CD4-positive, CD25-positive, alpha-beta regulatory T cell (primary cell): ENCODE results near the gene SPATA25. TPM values are rescaled to one million over a fixed set of nuclear protein-coding genes. Genes with fewer than 3 reads are reported as not detected.
A peak's percentile ranks its signal among the peaks of the same experiment; 100 is the strongest.

Experiments used
- ATAC-seq, 2 donors: fragments of 150-1000 bp; cut with Tn5 transposase; one replicate each; pipeline ENCODE4 v1.10.0; 2021; ENCODE audit warnings: low read depth in 2 of 2, moderate number of reproducible peaks in 2 of 2, moderate library complexity in 1 of 2
- DNase-seq, 3 donors: peaks; one replicate each; pipeline versions ENCODE4 v3.0.0 to v3.0.0-alpha.2; 2012 to 2022; ENCODE audit warnings: mixed read lengths in 1 of 3
- H3K27ac ChIP-seq: one replicate; pipeline ENCODE4 v1.7.0; 2013; ENCODE audit warnings: mild to moderate bottlenecking, low read length; ENCODE audit not compliant: insufficient read depth, poor library complexity, severe bottlenecking
- H3K27me3 ChIP-seq: one replicate; pipeline ENCODE4 v1.7.0; 2013; ENCODE audit warnings: low read length; ENCODE audit not compliant: control insufficient read depth, insufficient read depth
- H3K36me3 ChIP-seq: one replicate; pipeline ENCODE4 v1.7.0; 2013; ENCODE audit warnings: mild to moderate bottlenecking, low read length, moderate library complexity; ENCODE audit not compliant: control insufficient read depth, insufficient read depth
- H3K4me1 ChIP-seq: 2 replicates; pipeline ENCODE4 v1.7.0; 2013; ENCODE audit warnings: mild to moderate bottlenecking, low read length; ENCODE audit not compliant: insufficient read depth, control insufficient read depth, poor library complexity, severe bottlenecking
- H3K4me3 ChIP-seq: one replicate; pipeline ENCODE4 v1.7.0; 2013; ENCODE audit warnings: low read depth, mild to moderate bottlenecking, low read length, moderate library complexity
- H3K9me3 ChIP-seq, 2 experiments: 1 replicate in 1 of 2; 2 replicates in 1 of 2; pipeline ENCODE4 v1.7.0; 2013; ENCODE audit warnings: low read length in 2 of 2, mild to moderate bottlenecking in 1 of 2, moderate library complexity in 1 of 2; ENCODE audit not compliant: control insufficient read depth in 2 of 2
- H3K27ac Mint-ChIP-seq, 3 donors: one replicate each; pipeline ENCODE4 v1.8.0; 2020 to 2022; ENCODE audit warnings: mild to moderate bottlenecking in 3 of 3, mixed read lengths in 3 of 3, moderate library complexity in 2 of 3
- H3K27me3 Mint-ChIP-seq: one replicate; pipeline ENCODE4 v1.8.0; 2022; ENCODE audit warnings: mild to moderate bottlenecking, mixed read lengths
- H3K36me3 Mint-ChIP-seq: one replicate; pipeline ENCODE4 v1.8.0; 2020; ENCODE audit warnings: mixed read lengths
- H3K4me1 Mint-ChIP-seq, 4 donors: one replicate each; pipeline ENCODE4 v1.8.0; 2020 to 2022; ENCODE audit warnings: mixed read lengths in 4 of 4, mild to moderate bottlenecking in 1 of 4
- H3K4me3 Mint-ChIP-seq, 4 donors: one replicate each; pipeline ENCODE4 v1.8.0; 2020 to 2022; ENCODE audit warnings: mild to moderate bottlenecking in 4 of 4, mixed read lengths in 4 of 4, moderate library complexity in 3 of 4
- H3K9me3 Mint-ChIP-seq, 7 donors: one replicate each; pipeline ENCODE4 v1.8.0; 2020 to 2022; ENCODE audit warnings: mixed read lengths in 7 of 7, mild to moderate bottlenecking in 3 of 7, moderate library complexity in 2 of 7
- polyA plus RNA-seq, 4 donors: library from polyadenylated mRNA; unstranded; fragments of 300-500 nt; fragmentation: Illumina TruSeq; gene quantifications; one replicate each; pipeline ENCODE4 v1.2.3, GENCODE V29; 2021
- total RNA-seq: library from RNA; stranded (reverse); gene quantifications from one replicate; pipeline ENCODE4 v1.2.3, GENCODE V29; 2022

SPATA25 gene
- total and polyA plus RNA-seq, 5 donors from 2014 or later = 0.54 TPM; not detected in 4

DNA sequence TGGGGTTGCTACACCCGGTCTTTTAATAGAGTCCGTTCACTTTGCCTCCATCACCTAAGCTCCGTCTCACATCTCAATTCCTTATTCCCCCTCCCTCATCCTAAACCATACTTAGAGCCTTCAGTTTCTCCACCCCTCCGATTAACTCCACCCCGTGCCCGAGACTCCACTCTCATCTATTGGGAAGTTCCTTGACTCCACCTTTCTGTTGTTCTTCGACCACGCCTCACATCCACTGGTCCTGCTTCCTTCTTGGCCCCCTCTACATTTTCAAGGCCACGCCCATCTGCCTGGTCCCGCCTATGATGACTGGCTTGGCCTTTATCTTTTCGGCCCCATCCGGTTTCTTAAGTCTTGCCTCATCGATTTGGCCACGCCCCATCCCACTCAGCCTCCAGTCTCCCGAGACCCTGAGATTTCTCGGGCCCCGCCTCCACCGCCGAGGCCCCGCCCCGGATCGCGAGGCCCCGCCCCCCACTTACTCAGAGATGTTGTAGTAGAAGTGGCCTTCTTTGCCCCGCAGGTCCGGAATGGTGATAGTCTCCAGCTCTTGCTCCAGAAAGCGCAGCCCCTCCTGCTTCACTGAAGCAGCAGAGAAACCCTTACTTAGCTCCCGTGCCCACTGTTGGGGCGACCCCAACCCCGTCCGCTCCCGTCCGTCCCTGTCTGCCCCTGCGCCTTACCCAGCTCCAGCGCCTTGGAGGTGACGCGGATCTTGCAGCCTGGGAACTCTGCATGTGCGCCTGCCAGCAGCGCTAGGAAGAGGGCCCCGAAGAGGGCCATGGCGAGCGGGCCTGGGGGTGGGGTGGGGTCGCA lies 23.5 kb upstream of the SPATA25 start:
- peaks cover 2% of the 10 kb centered on the region for H3K27me3 ChIP-seq
- ATAC-seq (peak; percentile 83), DNase-seq (peak; percentile 75 to 97 (median 83))
- peaks cover 19% of the 10 kb centered on the region for H3K4me1 ChIP-seq
- H3K9me3 ChIP-seq = no peaks in the 10 kb centered on the region
- Mint-ChIP-seq H3K4me3 (peak overlapping the region; percentile 77 to 87 (median 84)), H3K36me3 (no peaks in the 10 kb centered on the region), H3K9me3 (no peaks in the 10 kb centered on the region), H3K4me1 (peaks cover 0 to 21% (median 7%) of the 10 kb centered on the region in 4 donors), H3K27ac (peak overlapping the region; percentile 73 to 87 (median 84)), H3K27me3 (peaks cover 29% of the 10 kb centered on the region)
- H3K4me3 ChIP-seq = peak overlapping the region; percentile 62
- H3K36me3 ChIP-seq = no peaks in the 10 kb centered on the region
- no peak overlapping the region for H3K27ac ChIP-seq

GRCh38 chr20:45909817-45910669 lies 22.6 kb upstream of the SPATA25 start:
- Mint-ChIP-seq H3K27ac (peak overlapping the region in 2 of 3 donors; percentile 60 to 84), H3K27me3 (peaks cover 21% of the 10 kb centered on the region), H3K4me3 (peak overlapping the region; percentile 30 to 87 (median 84)), H3K4me1 (peaks cover 0 to 21% (median 7%) of the 10 kb centered on the region in 4 donors), H3K9me3 (no peaks in the 10 kb centered on the region), H3K36me3 (no peaks in the 10 kb centered on the region)
- ATAC-seq (no peak), DNase-seq (no peak)
- H3K27ac ChIP-seq = no peak overlapping the region
- no peaks in the 10 kb centered on the region for H3K36me3 ChIP-seq
- H3K27me3 ChIP-seq = peaks cover 2% of the 10 kb centered on the region
- peaks cover 19% of the 10 kb centered on the region for H3K4me1 ChIP-seq
- peak overlapping the region; percentile 32 for H3K4me3 ChIP-seq
- no peaks in the 10 kb centered on the region for H3K9me3 ChIP-seq

DNA sequence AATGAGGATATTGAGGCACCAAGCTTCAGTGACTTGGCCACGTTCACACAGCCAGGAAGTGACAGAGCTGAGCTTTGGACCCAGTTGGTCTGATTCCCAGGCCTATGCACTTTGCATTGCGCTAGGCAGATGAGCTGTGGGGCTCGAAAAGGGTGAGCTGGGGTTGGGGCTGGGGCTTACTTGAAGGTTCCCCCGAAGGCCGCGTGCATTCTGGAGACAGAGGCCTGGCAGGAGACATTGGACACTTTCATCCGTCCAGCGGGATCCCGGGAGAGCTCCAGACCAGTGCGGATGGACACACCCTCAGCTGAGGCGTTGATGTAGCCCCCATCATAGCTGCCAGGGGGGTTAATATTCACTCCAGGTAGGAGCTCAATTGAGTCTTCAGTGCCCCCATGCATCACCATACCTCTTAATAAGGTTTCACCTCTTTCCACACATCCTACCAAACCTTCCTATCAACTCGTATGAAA lies 21.9 kb upstream of the SPATA25 start:
- H3K27ac ChIP-seq = no peak overlapping the region
- no peaks in the 10 kb centered on the region for H3K36me3 ChIP-seq
- peaks cover 2% of the 10 kb centered on the region for H3K27me3 ChIP-seq
- Mint-ChIP-seq H3K4me1 (peaks cover 0 to 21% (median 7%) of the 10 kb centered on the region in 4 donors), H3K36me3 (no peaks in the 10 kb centered on the region), H3K27ac (no peak overlapping the region), H3K9me3 (no peaks in the 10 kb centered on the region), H3K4me3 (peak overlapping the region in 1 of 4 donors; percentile 30), H3K27me3 (peaks cover 16% of the 10 kb centered on the region)
- no peaks in the 10 kb centered on the region for H3K9me3 ChIP-seq
- peaks cover 19% of the 10 kb centered on the region for H3K4me1 ChIP-seq
- DNase-seq = no peak
- no peak for ATAC-seq
- no peak overlapping the region for H3K4me3 ChIP-seq

GRCh38 chr20:45908084-45908483 lies 20.7 kb upstream of the SPATA25 start:
- H3K27me3 ChIP-seq = peaks cover under 1% of the 10 kb centered on the region
- Mint-ChIP-seq H3K9me3 (no peaks in the 10 kb centered on the region), H3K4me3 (no peak overlapping the region), H3K27ac (no peak overlapping the region), H3K27me3 (peaks cover 10% of the 10 kb centered on the region), H3K4me1 (peaks cover 0 to 21% (median 7%) of the 10 kb centered on the region in 4 donors), H3K36me3 (no peaks in the 10 kb centered on the region)
- H3K4me1 ChIP-seq = peaks cover 19% of the 10 kb centered on the region
- DNase-seq = no peak
- no peak overlapping the region for H3K4me3 ChIP-seq
- no peak for ATAC-seq
- no peak overlapping the region for H3K27ac ChIP-seq
- no peaks in the 10 kb centered on the region for H3K36me3 ChIP-seq
- no peaks in the 10 kb centered on the region for H3K9me3 ChIP-seq

GRCh38 chr20:45907219-45907948 lies 20.0 kb upstream of the SPATA25 start:
- peak overlapping the region in 1 of 3 donors; percentile 27 for H3K27ac Mint-ChIP-seq
- H3K36me3 Mint-ChIP-seq = no peaks in the 10 kb centered on the region
- DNase-seq (no peak), ATAC-seq (no peak)
- peaks cover 8% of the 10 kb centered on the region for H3K27me3 Mint-ChIP-seq
- Histone ChIP-seq H3K27me3 (no peaks in the 10 kb centered on the region), H3K4me3 (no peak overlapping the region), H3K36me3 (no peaks in the 10 kb centered on the region), H3K4me1 (peaks cover 17% of the 10 kb centered on the region), H3K27ac (no peak overlapping the region), H3K9me3 (no peaks in the 10 kb centered on the region)
- peak overlapping the region in 1 of 4 donors; percentile 32 for H3K4me3 Mint-ChIP-seq
- peaks cover 0 to 20% (median 7%) of the 10 kb centered on the region in 4 donors for H3K4me1 Mint-ChIP-seq
- H3K9me3 Mint-ChIP-seq = no peaks in the 10 kb centered on the region

GRCh38 chr20:45905505-45906079 lies 18.2 kb upstream of the SPATA25 start:
- Mint-ChIP-seq H3K27ac (no peak overlapping the region), H3K27me3 (no peaks in the 10 kb centered on the region), H3K4me1 (peaks cover 0 to 4% (median 2%) of the 10 kb centered on the region in 4 donors), H3K36me3 (no peaks in the 10 kb centered on the region), H3K4me3 (no peak overlapping the region), H3K9me3 (no peaks in the 10 kb centered on the region)
- H3K4me1 ChIP-seq = no peaks in the 10 kb centered on the region
- no peaks in the 10 kb centered on the region for H3K36me3 ChIP-seq
- no peak overlapping the region for H3K4me3 ChIP-seq
- no peak for ATAC-seq
- H3K27ac ChIP-seq = no peak overlapping the region
- DNase-seq = no peak
- no peaks in the 10 kb centered on the region for H3K9me3 ChIP-seq
- no peaks in the 10 kb centered on the region for H3K27me3 ChIP-seq
